Astrocyte of the spinal cord (primary cell): Measurements from ENCODE around the gene WWOX.
"Not testable (repeated sequence)": the region's sequence is repeated elsewhere in the genome, so short reads cannot be mapped to it uniquely, and the experiment has no call there.

Source experiments
- DNase-seq: peaks from one replicate; pipeline ENCODE4 v3.0.0; 2011; ENCODE audit warnings: low read depth, low spot score
- H3K4me3 ChIP-seq: 2 replicates; pipeline ENCODE4 v1.5.1; 2011; ENCODE audit warnings: low read depth, mild to moderate bottlenecking, low read length, moderate library complexity
- CTCF ChIP-seq: IDR thresholded peaks from 2 replicates; pipeline ENCODE4 v1.5.1; 2012; ENCODE audit warnings: low read depth, mild to moderate bottlenecking, low read length, inconsistent platforms
- in situ Hi-C: cut with HindIII; loops from 2 replicates; pipeline ENCODE4 v1.10.0; 2017; ENCODE audit warnings: low sequenced_read_pairs

The WWOX gene

GRCh38 chr16:78509965-78510364, 410.5 kb downstream of the WWOX start:
- in situ Hi-C loops, result no loop called here
- no peak for DNase-seq

GRCh38 chr16:78510496-78510895, 411.0 kb downstream of the WWOX start:
- TF ChIP-seq CTCF, result no peak
- DNase-seq, result no peak
- in situ Hi-C loops, result no loop called here
- no peak overlapping the region for H3K4me3 ChIP-seq

More at GRCh38 chr16:78509965-78510364, 410.5 kb downstream of the WWOX start:
- no peak overlapping the region for H3K4me3 ChIP-seq
- TF ChIP-seq CTCF, result no peak

GRCh38 chr16:78513838-78514237, 414.4 kb downstream of the WWOX start:
- H3K4me3 ChIP-seq, result no peak overlapping the region
- in situ Hi-C loops, result no loop called here
- TF ChIP-seq CTCF, result no peak
- no peak for DNase-seq

GRCh38 chr16:78514888-78515287, 415.4 kb downstream of the WWOX start:
- in situ Hi-C loops, DNase-seq, H3K4me3 ChIP-seq: not testable (repeated sequence)

GRCh38 chr16:78515421-78515820, 416.0 kb downstream of the WWOX start:
- no peak for DNase-seq
- in situ Hi-C loops, result no loop called here
- TF ChIP-seq CTCF, result no peak
- H3K4me3 ChIP-seq, result no peak overlapping the region

- no peak overlapping the region for H3K4me3 ChIP-seq
- no peak for TF ChIP-seq CTCF
- in situ Hi-C loops, result no loop called here
- no peak for DNase-seq
These were observed 416.7 kb downstream of the WWOX start for GRCh38 chr16:78516006-78516736.

GRCh38 chr16:78519896-78520295, 420.4 kb downstream of the WWOX start:
- DNase-seq, result no peak
- in situ Hi-C loops, result no loop called here
- no peak overlapping the region for H3K4me3 ChIP-seq
- no peak for TF ChIP-seq CTCF
